Smooth muscle cell (in vitro differentiated cells): Measurements from ENCODE around the gene HSBP1. TPM values are rescaled to one million over a fixed set of nuclear protein-coding genes. Genes with fewer than 3 reads are reported as not detected.

Experiments used
- DNase-seq: peaks from one replicate; lab custom pipeline; 2025; ENCODE audit not compliant: unreplicated experiment; lab: John Stamatoyannopoulos, UW
- H2AFZ ChIP-seq: fragments of 200-600 bp; sonication (generic); 2 replicates; pipeline ENCODE4 v1.6.0; 2016; ENCODE audit warnings: antibody characterized with exemption, low read depth, mild to moderate bottlenecking
- H3F3A ChIP-seq: fragments of 200-600 bp; sonication (generic); 2 replicates; pipeline ENCODE4 v1.6.0; 2017; ENCODE audit warnings: antibody characterized with exemption, low read depth
- H3K27ac ChIP-seq: fragments of 200-600 bp; sonication (generic); 2 replicates; pipeline ENCODE4 v1.5.1; 2016; ENCODE audit warnings: low read depth, mild to moderate bottlenecking
- H3K27me3 ChIP-seq: fragments of 200-600 bp; sonication (generic); 2 replicates; pipeline ENCODE4 v1.6.1; 2016; ENCODE audit warnings: low read depth, mild to moderate bottlenecking
- H3K36me3 ChIP-seq: fragments of 200-600 bp; sonication (generic); 2 replicates; pipeline ENCODE4 v1.5.1; 2016; ENCODE audit warnings: low read depth
- H3K4me1 ChIP-seq: fragments of 200-600 bp; sonication (generic); 2 replicates; pipeline ENCODE4 v1.5.1; 2016; ENCODE audit warnings: low read depth
- H3K4me2 ChIP-seq: fragments of 200-600 bp; sonication (generic); 2 replicates; pipeline ENCODE4 v1.6.0; 2016; ENCODE audit warnings: mild to moderate bottlenecking
- H3K4me3 ChIP-seq: fragments of 200-600 bp; sonication (generic); 2 replicates; pipeline ENCODE4 v1.5.1; 2016; ENCODE audit warnings: mild to moderate bottlenecking
- H3K79me2 ChIP-seq: fragments of 200-600 bp; sonication (generic); 2 replicates; pipeline ENCODE4 v1.6.0; 2016; ENCODE audit warnings: low read depth, mild to moderate bottlenecking
- H3K9ac ChIP-seq: fragments of 200-600 bp; sonication (generic); 2 replicates; pipeline ENCODE4 v1.6.0; 2016; ENCODE audit warnings: low read depth
- H3K9me3 ChIP-seq: fragments of 200-600 bp; sonication (generic); replicated peaks from 2 replicates; pipeline ENCODE4 v1.5.1; 2016; ENCODE audit warnings: low read depth
- H4K20me1 ChIP-seq: fragments of 200-600 bp; sonication (generic); 2 replicates; pipeline ENCODE4 v1.6.0; 2016; ENCODE audit warnings: low read depth
- WGBS: methylation state at CpG from one replicate; pipeline ENCODE4 v1.1.7; 2016; ENCODE audit warnings: low lambda C conversion rate; 5-methylcytosine and 5-hydroxymethylcytosine counted together
- polyA plus RNA-seq: library from polyadenylated mRNA; unstranded; fragments of >200 nt; fragmentation: Nextera tagmentation; extraction: Ambion mirVana; gene quantifications from 2 replicates; pipeline ENCODE4 v1.2.1, GENCODE V29; 2016
- total RNA-seq: library from RNA; depleted of rRNA; stranded (reverse); fragments of >200 nt; gene quantifications from 2 replicates; pipeline ENCODE4 v1.2.3, GENCODE V29; 2014
- TF ChIP-seq, protein P1 (sequence below): fragments of 200-600 bp; sonication (generic); IDR thresholded peaks from 2 replicates; pipeline ENCODE4 v1.5.1; 2017; ENCODE audit warnings: borderline replicate concordance, mild to moderate bottlenecking, antibody characterized with exemption; ENCODE audit not compliant: insufficient read depth, poor library complexity, severe bottlenecking

Gene HSBP1
- total and polyA plus RNA-seq, 2 experiments from 2014 or later = 20.3 to 390 TPM

- Histone ChIP-seq H3K9ac (no peak overlapping the region), H4K20me1 (no peaks in the 10 kb centered on the region), H3K4me3 (no peak overlapping the region), H3K27ac (no peak overlapping the region), H2AFZ (no peak overlapping the region), H3K4me1 (no peaks in the 10 kb centered on the region), H3K4me2 (no peak overlapping the region), H3K79me2 (no peaks in the 10 kb centered on the region), H3K36me3 (no peaks in the 10 kb centered on the region), H3K9me3 (no peaks in the 10 kb centered on the region), H3K27me3 (no peaks in the 10 kb centered on the region), H3F3A (no peaks in the 10 kb centered on the region)
- WGBS = 58% methylated on average over 2 of the region's 2 CpGs
- TF ChIP-seq, protein P1, sequence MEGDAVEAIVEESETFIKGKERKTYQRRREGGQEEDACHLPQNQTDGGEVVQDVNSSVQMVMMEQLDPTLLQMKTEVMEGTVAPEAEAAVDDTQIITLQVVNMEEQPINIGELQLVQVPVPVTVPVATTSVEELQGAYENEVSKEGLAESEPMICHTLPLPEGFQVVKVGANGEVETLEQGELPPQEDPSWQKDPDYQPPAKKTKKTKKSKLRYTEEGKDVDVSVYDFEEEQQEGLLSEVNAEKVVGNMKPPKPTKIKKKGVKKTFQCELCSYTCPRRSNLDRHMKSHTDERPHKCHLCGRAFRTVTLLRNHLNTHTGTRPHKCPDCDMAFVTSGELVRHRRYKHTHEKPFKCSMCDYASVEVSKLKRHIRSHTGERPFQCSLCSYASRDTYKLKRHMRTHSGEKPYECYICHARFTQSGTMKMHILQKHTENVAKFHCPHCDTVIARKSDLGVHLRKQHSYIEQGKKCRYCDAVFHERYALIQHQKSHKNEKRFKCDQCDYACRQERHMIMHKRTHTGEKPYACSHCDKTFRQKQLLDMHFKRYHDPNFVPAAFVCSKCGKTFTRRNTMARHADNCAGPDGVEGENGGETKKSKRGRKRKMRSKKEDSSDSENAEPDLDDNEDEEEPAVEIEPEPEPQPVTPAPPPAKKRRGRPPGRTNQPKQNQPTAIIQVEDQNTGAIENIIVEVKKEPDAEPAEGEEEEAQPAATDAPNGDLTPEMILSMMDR = no peak
- DNase-seq = no peak
Measured at GRCh38 chr16:83768986-83769385, 38.8 kb upstream of the HSBP1 start.

DNA sequence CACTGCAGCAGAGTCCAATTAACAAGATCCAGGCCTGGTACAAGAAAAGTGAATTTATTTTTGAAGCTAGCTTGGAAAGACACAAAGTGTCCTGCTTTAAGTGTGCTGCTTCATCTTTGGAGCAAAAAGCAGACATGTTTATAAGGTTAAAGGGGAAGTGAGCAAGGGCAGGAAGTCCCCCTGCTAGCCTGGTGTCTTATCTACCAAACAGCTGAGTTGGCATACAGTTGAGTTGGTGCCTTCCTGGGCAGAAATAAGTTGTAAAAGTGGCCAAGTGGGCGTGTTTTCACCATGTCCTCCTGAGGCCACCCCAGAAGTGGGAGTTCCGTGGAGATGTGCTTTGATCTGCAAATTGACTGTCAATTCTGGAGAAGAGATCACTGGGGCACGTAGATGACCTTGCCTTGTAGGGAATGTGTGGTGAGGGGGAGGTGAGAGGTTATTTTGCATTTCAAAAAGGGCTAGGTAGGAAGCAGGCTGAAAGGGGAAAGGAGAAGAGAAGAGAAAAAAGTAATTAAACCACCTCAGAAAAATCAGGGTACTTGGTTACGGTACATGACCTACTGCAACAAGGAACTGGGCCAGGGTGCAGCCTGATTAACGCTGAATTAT, 38.3 kb upstream of the HSBP1 start:
- H3K36me3 ChIP-seq = no peaks in the 10 kb centered on the region
- H4K20me1 ChIP-seq = no peaks in the 10 kb centered on the region
- H3K79me2 ChIP-seq = no peaks in the 10 kb centered on the region
- TF ChIP-seq, protein P1 = no peak
- no peak overlapping the region for H2AFZ ChIP-seq
- H3K27ac ChIP-seq = no peak overlapping the region
- H3K4me1 ChIP-seq = no peaks in the 10 kb centered on the region
- no peaks in the 10 kb centered on the region for H3K9me3 ChIP-seq
- no peak overlapping the region for H3K4me3 ChIP-seq
- no peak overlapping the region for H3K4me2 ChIP-seq
- no peak overlapping the region for H3K9ac ChIP-seq
- 62% methylated on average over 5 of the region's 5 CpGs for WGBS
- no peaks in the 10 kb centered on the region for H3F3A ChIP-seq
- H3K27me3 ChIP-seq = no peaks in the 10 kb centered on the region
- no peak for DNase-seq

DNA sequence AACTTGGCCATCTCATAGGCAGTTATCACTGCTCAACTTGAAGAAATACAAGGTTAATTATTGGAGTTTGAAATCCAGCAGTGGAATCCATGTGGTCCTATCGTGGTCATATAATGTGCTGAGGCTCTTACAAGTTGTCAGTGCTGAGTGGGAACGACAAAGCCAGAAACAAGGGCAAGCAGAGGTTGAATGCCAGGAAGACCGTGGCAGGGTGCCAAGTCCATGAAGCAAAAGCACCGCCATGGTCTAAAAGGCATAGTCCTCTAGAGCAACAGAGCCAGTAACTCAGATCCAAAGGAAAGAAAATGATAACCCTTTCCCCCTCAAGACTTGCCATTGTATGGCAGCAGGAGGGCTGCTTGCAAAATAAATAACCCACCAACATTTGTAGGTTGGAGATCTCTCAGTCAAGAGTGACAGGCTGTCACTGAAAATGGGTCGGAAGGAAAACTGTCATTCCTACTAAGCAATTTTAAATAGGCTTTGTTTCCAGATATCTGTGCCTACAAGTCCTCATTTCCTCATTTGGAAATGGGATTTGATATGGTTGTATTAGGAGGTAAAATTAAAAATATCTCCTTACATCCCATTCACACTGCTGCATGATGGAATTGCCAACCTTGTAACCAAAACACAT, 36.4 kb upstream of the HSBP1 start:
- H3K4me1 ChIP-seq = no peaks in the 10 kb centered on the region
- no peaks in the 10 kb centered on the region for H3K9me3 ChIP-seq
- no peak for DNase-seq
- H3K27ac ChIP-seq = no peak overlapping the region
- H3K79me2 ChIP-seq = no peaks in the 10 kb centered on the region
- TF ChIP-seq, protein P1 = no peak
- H3K36me3 ChIP-seq = no peaks in the 10 kb centered on the region
- no peak overlapping the region for H3K4me2 ChIP-seq
- no peaks in the 10 kb centered on the region for H4K20me1 ChIP-seq
- no peak overlapping the region for H3K4me3 ChIP-seq
- no peaks in the 10 kb centered on the region for H3F3A ChIP-seq
- WGBS = 89% methylated on average over 5 of the region's 5 CpGs
- no peaks in the 10 kb centered on the region for H3K27me3 ChIP-seq
- H2AFZ ChIP-seq = no peak overlapping the region
- no peak overlapping the region for H3K9ac ChIP-seq

DNA sequence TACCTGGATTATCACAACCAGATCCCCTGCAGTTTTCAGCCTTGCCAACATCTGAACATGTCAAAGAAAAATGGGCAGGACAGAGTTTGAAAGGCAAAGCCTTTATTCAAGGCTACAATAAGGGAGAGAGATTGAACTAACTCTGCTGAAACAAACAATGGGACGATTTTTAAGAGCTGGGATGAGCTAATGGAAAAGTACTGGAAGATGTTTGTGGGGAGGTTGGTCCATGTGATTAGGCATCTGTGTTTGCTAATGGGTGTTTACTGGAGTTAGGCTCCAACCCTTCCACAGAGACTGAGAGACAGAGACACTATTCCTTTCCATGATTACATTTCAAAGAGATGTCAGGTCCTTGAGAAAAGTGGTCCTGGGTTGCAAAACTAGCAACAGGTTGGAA, 35.0 kb upstream of the HSBP1 start:
- H4K20me1 ChIP-seq = no peaks in the 10 kb centered on the region
- no peaks in the 10 kb centered on the region for H3K4me1 ChIP-seq
- no peaks in the 10 kb centered on the region for H3F3A ChIP-seq
- H3K27me3 ChIP-seq = no peaks in the 10 kb centered on the region
- 42% methylated on average over 1 of the region's 1 CpG for WGBS
- TF ChIP-seq, protein P1 = no peak
- no peak overlapping the region for H3K4me3 ChIP-seq
- H2AFZ ChIP-seq = no peak overlapping the region
- DNase-seq = no peak
- H3K4me2 ChIP-seq = no peak overlapping the region
- no peaks in the 10 kb centered on the region for H3K79me2 ChIP-seq
- H3K27ac ChIP-seq = no peak overlapping the region
- no peaks in the 10 kb centered on the region for H3K9me3 ChIP-seq
- H3K9ac ChIP-seq = no peak overlapping the region
- no peaks in the 10 kb centered on the region for H3K36me3 ChIP-seq
